ENCODE measurements around the gene PPP2R2D. TPM values are rescaled to one million over a fixed set of nuclear protein-coding genes. Genes with fewer than 3 reads are reported as not detected.
"Not testable (repeated sequence)": the region's sequence is repeated elsewhere in the genome, so short reads cannot be mapped to it uniquely, and the experiment has no call there.

PPP2R2D gene
- total RNA-seq, 6 experiments from 2014 or later = 10.9 to 16.6 (median 14.3) TPM

DNA sequence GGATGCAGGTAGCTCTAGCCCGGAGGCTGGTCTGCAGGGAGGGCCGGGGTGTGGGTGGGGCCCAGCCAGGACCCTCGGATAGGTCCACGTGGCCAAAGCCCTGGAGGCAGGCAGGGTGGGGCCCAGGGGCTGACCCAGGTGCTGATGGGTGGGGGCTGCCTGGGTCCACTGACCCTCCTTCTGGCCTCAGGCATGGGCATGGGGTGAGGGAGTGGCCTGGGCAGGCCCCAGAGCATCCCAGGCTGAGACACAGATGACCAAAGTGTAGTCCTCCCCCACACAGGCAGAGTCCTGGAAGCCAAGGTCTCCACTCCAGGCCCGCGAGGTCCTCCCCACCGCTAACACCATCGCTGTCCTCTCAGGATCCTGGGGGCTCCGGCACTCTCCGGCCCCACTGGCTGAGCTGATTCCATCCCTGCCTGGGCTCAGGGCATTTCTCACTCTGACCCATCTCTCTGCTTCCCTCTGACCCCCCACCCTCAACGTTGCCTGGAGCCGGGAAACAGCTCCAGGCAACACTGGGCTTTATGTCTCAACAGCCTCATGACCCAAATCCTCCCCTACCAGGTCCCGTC, 20.7 kb upstream of the PPP2R2D start:
- DNase-seq (no peak), ATAC-seq (no peak)
- H3K27ac ChIP-seq = no peak overlapping the region
- 70% methylated on average over 3 of the region's 13 CpGs for WGBS (ENCODE audit: insufficient coverage, low coverage, low lambda C conversion rate, missing lambda C conversion rate)
- TF ChIP-seq CTCF (IDR thresholded peaks at IDR 0.05) (no peak), POLR2A (IDR thresholded peaks at IDR 0.05) (no peak)
- intact Hi-C loops (cut with DNase I) = loop anchor here (5.0 kb wide), 1 partner anchor 142 kb away; no protein-coding TSS in a partner anchor
- H3K9me3 ChIP-seq = no peaks in the 10 kb centered on the region
- H3K4me3 ChIP-seq = no peak overlapping the region
- no peaks in the 10 kb centered on the region for H3K4me1 ChIP-seq
- H3K36me3 ChIP-seq = no peaks in the 10 kb centered on the region
- H3K27me3 ChIP-seq = no peaks in the 10 kb centered on the region

GRCh38 chr10:131881104-131881880, 19.5 kb upstream of the PPP2R2D start:
- no peak for DNase-seq
- TF ChIP-seq CTCF (IDR thresholded peaks at IDR 0.05) (no peak), POLR2A (IDR thresholded peaks at IDR 0.05) (no peak)
- Histone ChIP-seq H3K4me3 (no peak overlapping the region), H3K27me3 (no peaks in the 10 kb centered on the region), H3K27ac (no peak overlapping the region), H3K4me1 (no peaks in the 10 kb centered on the region), H3K36me3 (no peaks in the 10 kb centered on the region), H3K9me3 (no peaks in the 10 kb centered on the region)
- intact Hi-C loops (cut with DNase I) = loop anchor here (5.0 kb wide), 1 partner anchor 141 kb away; no protein-coding TSS in a partner anchor
- WGBS (ENCODE audit: insufficient coverage, low coverage, low lambda C conversion rate, missing lambda C conversion rate) = 52% methylated on average over 3 of the region's 15 CpGs
- ATAC-seq = no peak

GRCh38 chr10:131882151-131882550, 18.7 kb upstream of the PPP2R2D start:
- no peaks in the 10 kb centered on the region for H3K4me1 ChIP-seq
- DNase-seq = no peak
- no peaks in the 10 kb centered on the region for H3K27me3 ChIP-seq
- ATAC-seq = no peak
- WGBS (ENCODE audit: insufficient coverage, low coverage, low lambda C conversion rate, missing lambda C conversion rate) = no CpG with 5 or more reads among the region's 8 CpGs
- no peak overlapping the region for H3K4me3 ChIP-seq
- H3K9me3 ChIP-seq = no peaks in the 10 kb centered on the region
- TF ChIP-seq POLR2A (IDR thresholded peaks at IDR 0.05) = no peak
- no peak for TF ChIP-seq CTCF (IDR thresholded peaks at IDR 0.05)
- H3K36me3 ChIP-seq = no peaks in the 10 kb centered on the region
- no peak overlapping the region for H3K27ac ChIP-seq
- intact Hi-C loops (cut with DNase I) = loop anchor here (5.0 kb wide), 1 partner anchor 140 kb away; no protein-coding TSS in a partner anchor

- no peak for TF ChIP-seq CTCF (IDR thresholded peaks at IDR 0.05)
- TF ChIP-seq POLR2A (IDR thresholded peaks at IDR 0.05) = no peak
- Histone ChIP-seq H3K4me1 (no peaks in the 10 kb centered on the region), H3K4me3 (no peak overlapping the region), H3K36me3 (no peaks in the 10 kb centered on the region), H3K9me3 (no peaks in the 10 kb centered on the region), H3K27ac (no peak overlapping the region), H3K27me3 (no peaks in the 10 kb centered on the region)
- DNase-seq (no peak), ATAC-seq (no peak)
- intact Hi-C loops (cut with DNase I) = loop anchor here (5.0 kb wide), 1 partner anchor 139 kb away; no protein-coding TSS in a partner anchor
- whole genome bisulfite sequencing (ENCODE audit: insufficient coverage, low coverage, low lambda C conversion rate, missing lambda C conversion rate) = 64% methylated on average over 10 of the region's 10 CpGs
Measured at GRCh38 chr10:131882590-131883451, 18.0 kb upstream of the PPP2R2D start.

DNA sequence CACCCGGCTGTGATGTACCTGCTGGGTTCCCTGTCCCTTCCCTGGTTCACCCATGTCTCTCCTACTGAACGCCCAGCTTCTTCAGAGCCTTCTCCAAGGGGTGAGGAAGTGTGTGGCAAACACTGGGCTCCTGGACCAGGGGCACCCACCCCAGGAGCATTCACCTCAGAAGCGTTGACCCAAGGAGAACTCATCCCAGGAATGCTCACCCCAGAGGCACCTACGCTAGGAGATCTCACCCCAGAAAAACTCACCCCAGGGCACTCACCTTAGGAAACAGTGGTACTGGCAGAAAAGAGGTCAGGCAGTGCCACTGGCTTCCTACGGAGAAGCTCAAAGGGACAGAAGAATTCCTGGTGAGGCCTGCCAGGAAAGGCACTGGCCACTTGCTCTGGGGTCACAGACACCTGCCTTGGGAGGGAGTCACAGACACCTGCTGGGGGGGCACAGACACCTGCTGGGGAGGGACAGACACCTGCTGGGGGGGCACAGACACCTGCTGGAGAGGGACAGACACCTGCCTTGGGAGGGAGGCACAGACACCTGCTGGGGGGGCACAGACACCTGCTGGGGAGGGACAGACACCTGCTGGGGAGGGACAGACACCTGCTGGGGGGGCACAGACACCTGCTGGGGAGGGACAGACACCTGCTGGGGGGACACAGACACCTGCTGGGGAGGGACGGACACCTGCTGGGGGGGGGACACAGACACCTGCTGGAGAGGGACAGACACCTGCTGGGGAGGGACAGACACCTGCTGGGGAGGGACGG, 17.0 kb upstream of the PPP2R2D start:
- not testable (repeated sequence) for H3K27me3 ChIP-seq, DNase-seq, H3K4me3 ChIP-seq, H3K36me3 ChIP-seq, ATAC-seq, H3K9me3 ChIP-seq, H3K4me1 ChIP-seq, H3K27ac ChIP-seq
- 31% methylated on average over 5 of the region's 7 CpGs for WGBS (ENCODE audit: insufficient coverage, low coverage, low lambda C conversion rate, missing lambda C conversion rate)
- intact Hi-C loops (cut with DNase I) = loop anchor here (5.0 kb wide), 1 partner anchor 138 kb away; no protein-coding TSS in a partner anchor

All from right lobe of liver (tissue), 6 donors.